Astrocyte of the spinal cord (primary cell): ENCODE measurements around the gene ARHGEF3.
A peak's percentile ranks its signal among the peaks of the same experiment; 100 is the strongest.

Experiments
- DNase-seq: peaks from one replicate; pipeline ENCODE4 v3.0.0; 2011; ENCODE audit warnings: low read depth, low spot score
- H3K4me3 ChIP-seq: 2 replicates; pipeline ENCODE4 v1.5.1; 2011; ENCODE audit warnings: low read depth, mild to moderate bottlenecking, low read length, moderate library complexity
- CTCF ChIP-seq: IDR thresholded peaks from 2 replicates; pipeline ENCODE4 v1.5.1; 2012; ENCODE audit warnings: low read depth, mild to moderate bottlenecking, low read length, inconsistent platforms
- in situ Hi-C: cut with HindIII; loops from 2 replicates; pipeline ENCODE4 v1.10.0; 2017; ENCODE audit warnings: low sequenced_read_pairs

ARHGEF3 gene

GRCh38 chr3:56681984-56682461, 119.7 kb downstream of the ARHGEF3 start:
- no peak for TF ChIP-seq CTCF

GRCh38 chr3:56680054-56680580, 121.6 kb downstream of the ARHGEF3 start:
- H3K4me3 ChIP-seq, result no peak overlapping the region
- DNase-seq, result no peak

More at GRCh38 chr3:56681984-56682461, 119.7 kb downstream of the ARHGEF3 start:
- peak overlapping the region; percentile 81 for H3K4me3 ChIP-seq
- in situ Hi-C loops, result no loop called here
- no peak for DNase-seq

More at GRCh38 chr3:56680054-56680580, 121.6 kb downstream of the ARHGEF3 start:
- no peak for TF ChIP-seq CTCF
- in situ Hi-C loops, result no loop called here
